CD4-positive, CD25-positive, alpha-beta regulatory T cell (primary cell): ENCODE data around the gene RASSF10. TPM values are rescaled to one million over a fixed set of nuclear protein-coding genes. Genes with fewer than 3 reads are reported as not detected.
A peak's percentile ranks its signal among the peaks of the same experiment; 100 is the strongest.

Experiments used
- ATAC-seq, 2 donors: fragments of 150-1000 bp; cut with Tn5 transposase; one replicate each; pipeline ENCODE4 v1.10.0; 2021; ENCODE audit warnings: low read depth in 2 of 2, moderate number of reproducible peaks in 2 of 2, moderate library complexity in 1 of 2
- DNase-seq, 3 donors: peaks; one replicate each; pipeline versions ENCODE4 v3.0.0 to v3.0.0-alpha.2; 2012 to 2022; ENCODE audit warnings: mixed read lengths in 1 of 3
- H3K27ac ChIP-seq: one replicate; pipeline ENCODE4 v1.7.0; 2013; ENCODE audit warnings: mild to moderate bottlenecking, low read length; ENCODE audit not compliant: insufficient read depth, poor library complexity, severe bottlenecking
- H3K27me3 ChIP-seq: one replicate; pipeline ENCODE4 v1.7.0; 2013; ENCODE audit warnings: low read length; ENCODE audit not compliant: control insufficient read depth, insufficient read depth
- H3K36me3 ChIP-seq: one replicate; pipeline ENCODE4 v1.7.0; 2013; ENCODE audit warnings: mild to moderate bottlenecking, low read length, moderate library complexity; ENCODE audit not compliant: control insufficient read depth, insufficient read depth
- H3K4me1 ChIP-seq: 2 replicates; pipeline ENCODE4 v1.7.0; 2013; ENCODE audit warnings: mild to moderate bottlenecking, low read length; ENCODE audit not compliant: insufficient read depth, control insufficient read depth, poor library complexity, severe bottlenecking
- H3K4me3 ChIP-seq: one replicate; pipeline ENCODE4 v1.7.0; 2013; ENCODE audit warnings: low read depth, mild to moderate bottlenecking, low read length, moderate library complexity
- H3K9me3 ChIP-seq, 2 experiments: 1 replicate in 1 of 2; 2 replicates in 1 of 2; pipeline ENCODE4 v1.7.0; 2013; ENCODE audit warnings: low read length in 2 of 2, mild to moderate bottlenecking in 1 of 2, moderate library complexity in 1 of 2; ENCODE audit not compliant: control insufficient read depth in 2 of 2
- H3K27ac Mint-ChIP-seq, 3 donors: one replicate each; pipeline ENCODE4 v1.8.0; 2020 to 2022; ENCODE audit warnings: mild to moderate bottlenecking in 3 of 3, mixed read lengths in 3 of 3, moderate library complexity in 2 of 3
- H3K27me3 Mint-ChIP-seq: one replicate; pipeline ENCODE4 v1.8.0; 2022; ENCODE audit warnings: mild to moderate bottlenecking, mixed read lengths
- H3K36me3 Mint-ChIP-seq: one replicate; pipeline ENCODE4 v1.8.0; 2020; ENCODE audit warnings: mixed read lengths
- H3K4me1 Mint-ChIP-seq, 4 donors: one replicate each; pipeline ENCODE4 v1.8.0; 2020 to 2022; ENCODE audit warnings: mixed read lengths in 4 of 4, mild to moderate bottlenecking in 1 of 4
- H3K4me3 Mint-ChIP-seq, 4 donors: one replicate each; pipeline ENCODE4 v1.8.0; 2020 to 2022; ENCODE audit warnings: mild to moderate bottlenecking in 4 of 4, mixed read lengths in 4 of 4, moderate library complexity in 3 of 4
- H3K9me3 Mint-ChIP-seq, 7 donors: one replicate each; pipeline ENCODE4 v1.8.0; 2020 to 2022; ENCODE audit warnings: mixed read lengths in 7 of 7, mild to moderate bottlenecking in 3 of 7, moderate library complexity in 2 of 7
- polyA plus RNA-seq, 4 donors: library from polyadenylated mRNA; unstranded; fragments of 300-500 nt; fragmentation: Illumina TruSeq; gene quantifications; one replicate each; pipeline ENCODE4 v1.2.3, GENCODE V29; 2021
- total RNA-seq: library from RNA; stranded (reverse); gene quantifications from one replicate; pipeline ENCODE4 v1.2.3, GENCODE V29; 2022

The RASSF10 gene
- total RNA-seq (not detected), polyA plus RNA-seq (not detected)

DNA sequence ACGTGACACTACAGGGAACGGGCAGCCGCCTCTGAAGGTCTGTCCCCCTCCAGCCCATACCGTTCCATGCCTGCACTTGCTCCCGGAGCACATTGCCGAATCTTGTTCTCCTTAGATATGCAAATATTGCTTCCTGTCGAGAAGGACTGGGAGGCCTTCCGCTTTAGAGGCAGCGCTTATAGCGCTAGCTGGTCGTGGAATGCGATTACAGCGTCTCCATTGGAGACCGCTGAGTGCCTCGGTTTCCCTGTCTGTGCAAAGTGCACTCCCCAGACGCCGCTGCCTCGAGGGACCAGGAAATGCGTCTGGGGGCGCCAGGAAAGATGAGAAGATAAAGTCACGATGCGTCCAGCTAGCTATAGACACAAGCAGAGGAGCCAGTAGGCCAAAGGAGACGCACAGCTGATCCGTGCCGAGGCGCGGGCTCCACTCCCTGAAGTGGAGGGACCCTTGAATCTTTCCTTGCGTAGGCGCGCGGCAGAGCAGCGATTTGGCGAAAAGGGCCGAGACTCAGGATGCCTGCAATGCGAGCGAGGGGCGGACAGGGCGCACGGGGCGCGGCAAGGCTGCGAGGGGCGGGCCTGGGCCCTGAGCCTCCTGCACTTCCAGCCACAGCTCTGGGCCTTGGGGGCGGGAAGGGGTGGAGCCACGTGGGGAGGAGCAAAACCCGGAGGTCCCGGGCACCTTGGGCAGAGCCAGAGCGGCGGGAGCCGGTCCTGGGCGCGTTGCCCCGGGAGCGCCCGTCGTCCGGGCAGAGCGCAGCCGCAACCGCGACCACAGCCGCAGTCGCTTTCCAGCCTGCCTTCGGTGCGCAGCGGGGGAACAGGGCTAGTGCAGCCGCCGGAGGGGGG, at the start of gene RASSF10:
RASSF10 (plus strand) TSS at position 692 of the 851 bp plus-strand sequence. CDS start 261 bp downstream, outside the sequence.
- DNase-seq (peak in 1 of 3 donors; percentile 13), ATAC-seq (no peak)
- peaks cover 0 to 1% (median 0%) of the 10 kb centered on the region in 7 donors for H3K9me3 Mint-ChIP-seq
- Histone ChIP-seq H3K4me1 (peaks cover 2% of the 10 kb centered on the region), H3K9me3 (no peaks in the 10 kb centered on the region), H3K36me3 (no peaks in the 10 kb centered on the region), H3K4me3 (no peak within 1 kb of the TSS), H3K27ac (no peak within 1 kb of the TSS), H3K27me3 (peaks cover 18% of the 10 kb centered on the region)
- no peaks in the 10 kb centered on the region for H3K4me1 Mint-ChIP-seq
- H3K4me3 Mint-ChIP-seq: no peak within 1 kb of the TSS
- peaks cover 54% of the 10 kb centered on the region for H3K27me3 Mint-ChIP-seq
- H3K27ac Mint-ChIP-seq: no peak within 1 kb of the TSS
- H3K36me3 Mint-ChIP-seq: no peaks in the 10 kb centered on the region

- H3K27ac ChIP-seq: no peak overlapping the region
- Mint-ChIP-seq H3K36me3 (no peaks in the 10 kb centered on the region), H3K4me1 (no peaks in the 10 kb centered on the region), H3K27ac (no peak overlapping the region), H3K4me3 (no peak overlapping the region), H3K27me3 (peaks cover 20% of the 10 kb centered on the region), H3K9me3 (peaks cover 0 to 2% (median 0%) of the 10 kb centered on the region in 7 donors)
- no peak for DNase-seq
- no peaks in the 10 kb centered on the region for H3K36me3 ChIP-seq
- ATAC-seq: no peak
- H3K27me3 ChIP-seq: no peaks in the 10 kb centered on the region
- no peak overlapping the region for H3K4me3 ChIP-seq
- no peaks in the 10 kb centered on the region for H3K9me3 ChIP-seq
- H3K4me1 ChIP-seq: no peaks in the 10 kb centered on the region
Observed at GRCh38 chr11:12961615-12962014, 47.5 kb upstream of the RASSF10 start.

- H3K4me3 Mint-ChIP-seq: no peak overlapping the region
- H3K27ac Mint-ChIP-seq: no peak overlapping the region
- ATAC-seq (no peak), DNase-seq (no peak)
- Histone ChIP-seq H3K9me3 (no peaks in the 10 kb centered on the region), H3K4me3 (no peak overlapping the region), H3K27ac (no peak overlapping the region), H3K4me1 (no peaks in the 10 kb centered on the region), H3K27me3 (no peaks in the 10 kb centered on the region), H3K36me3 (no peaks in the 10 kb centered on the region)
- no peaks in the 10 kb centered on the region for H3K36me3 Mint-ChIP-seq
- peaks cover 24% of the 10 kb centered on the region for H3K27me3 Mint-ChIP-seq
- H3K4me1 Mint-ChIP-seq: no peaks in the 10 kb centered on the region
- peaks cover 0 to 2% (median 0%) of the 10 kb centered on the region in 7 donors for H3K9me3 Mint-ChIP-seq
Observed at GRCh38 chr11:12962306-12962705, 46.8 kb upstream of the RASSF10 start.

- no peaks in the 10 kb centered on the region for H3K4me1 ChIP-seq
- no peak overlapping the region for H3K4me3 Mint-ChIP-seq
- no peak overlapping the region for H3K4me3 ChIP-seq
- H3K4me1 Mint-ChIP-seq: no peaks in the 10 kb centered on the region
- no peaks in the 10 kb centered on the region for H3K27me3 ChIP-seq
- H3K36me3 Mint-ChIP-seq: no peaks in the 10 kb centered on the region
- H3K9me3 Mint-ChIP-seq: peaks cover 0 to 2% (median 0%) of the 10 kb centered on the region in 7 donors
- no peaks in the 10 kb centered on the region for H3K9me3 ChIP-seq
- DNase-seq (no peak), ATAC-seq (no peak)
- H3K27me3 Mint-ChIP-seq: peaks cover 24% of the 10 kb centered on the region
- no peaks in the 10 kb centered on the region for H3K36me3 ChIP-seq
- H3K27ac ChIP-seq: no peak overlapping the region
- no peak overlapping the region for H3K27ac Mint-ChIP-seq
Observed at GRCh38 chr11:12963051-12963450, 46.1 kb upstream of the RASSF10 start.

DNA sequence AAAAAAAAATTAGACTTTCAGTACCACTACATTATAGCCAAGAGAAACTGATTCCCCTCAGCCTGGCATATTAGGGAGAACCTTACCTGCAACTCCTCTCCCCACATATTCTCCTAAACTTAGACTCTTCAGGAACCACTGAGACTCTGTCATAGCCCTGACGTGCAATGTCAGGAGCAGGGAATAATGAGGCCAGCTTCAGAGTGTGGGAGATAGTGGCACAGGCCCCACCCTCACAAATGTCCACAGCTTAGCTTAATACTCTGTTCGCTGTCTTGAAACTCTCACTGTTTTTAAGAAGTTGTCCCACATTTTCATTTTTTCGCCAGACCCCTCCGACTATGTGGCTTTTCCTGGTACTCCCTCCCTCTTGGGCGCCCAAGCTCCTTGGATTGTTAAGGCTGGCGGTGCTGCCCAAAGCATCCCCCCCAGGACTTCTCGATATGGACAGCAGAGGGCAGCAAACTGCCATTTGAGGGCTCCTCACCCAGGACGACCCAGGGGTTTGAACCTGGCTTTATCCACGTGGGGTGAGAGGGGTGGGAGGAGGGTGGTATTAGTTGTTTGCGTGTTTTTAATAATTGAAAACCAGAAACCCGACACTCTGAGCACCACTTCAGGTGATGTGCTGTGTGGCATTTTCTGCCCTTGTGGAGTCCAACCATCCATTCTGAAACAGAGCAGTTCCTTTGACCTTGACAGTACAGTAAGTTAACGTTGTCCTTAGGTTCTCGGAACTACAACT, 45.2 kb upstream of the RASSF10 start:
- peaks cover 24% of the 10 kb centered on the region for H3K27me3 Mint-ChIP-seq

DNA sequence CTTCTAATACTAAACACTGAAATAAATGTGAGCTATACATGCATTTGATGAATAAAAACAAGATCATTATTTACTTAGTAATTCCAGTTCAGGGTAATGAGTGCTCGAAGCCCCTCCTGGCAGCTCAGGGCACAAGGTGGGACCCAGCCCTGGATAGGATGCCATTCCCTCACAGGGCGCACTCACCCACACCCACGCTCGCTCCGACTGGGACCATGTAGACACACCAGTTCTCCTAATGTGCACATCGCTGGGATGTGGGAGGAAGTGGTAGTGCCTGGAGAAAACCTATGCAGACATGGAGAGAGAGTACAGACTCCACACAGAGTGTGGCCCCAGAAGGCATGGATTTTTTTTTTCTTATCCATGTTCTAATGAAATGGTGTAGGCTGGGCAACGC, 44.5 kb upstream of the RASSF10 start:
- DNase-seq (no peak), ATAC-seq (no peak)
- Mint-ChIP-seq H3K27me3 (peaks cover 24% of the 10 kb centered on the region), H3K4me1 (no peaks in the 10 kb centered on the region), H3K36me3 (no peaks in the 10 kb centered on the region), H3K4me3 (no peak overlapping the region), H3K27ac (no peak overlapping the region), H3K9me3 (peaks cover 0 to 2% (median 0%) of the 10 kb centered on the region in 7 donors)
- no peaks in the 10 kb centered on the region for H3K4me1 ChIP-seq
- H3K36me3 ChIP-seq: no peaks in the 10 kb centered on the region
- H3K27ac ChIP-seq: no peak overlapping the region
- no peak overlapping the region for H3K4me3 ChIP-seq
- no peaks in the 10 kb centered on the region for H3K9me3 ChIP-seq
- no peaks in the 10 kb centered on the region for H3K27me3 ChIP-seq

More for the DNA sequence above, 45.2 kb upstream of the RASSF10 start:
- Histone ChIP-seq H3K27me3 (no peaks in the 10 kb centered on the region), H3K4me1 (no peaks in the 10 kb centered on the region), H3K4me3 (no peak overlapping the region), H3K36me3 (no peaks in the 10 kb centered on the region), H3K27ac (no peak overlapping the region), H3K9me3 (no peaks in the 10 kb centered on the region)
- no peaks in the 10 kb centered on the region for H3K4me1 Mint-ChIP-seq
- H3K9me3 Mint-ChIP-seq: peaks cover 0 to 2% (median 0%) of the 10 kb centered on the region in 7 donors
- ATAC-seq (peak in 1 of 2 donors; percentile 53), DNase-seq (peak; percentile 18 to 49 (median 41))
- no peaks in the 10 kb centered on the region for H3K36me3 Mint-ChIP-seq
- H3K4me3 Mint-ChIP-seq: no peak overlapping the region
- H3K27ac Mint-ChIP-seq: no peak overlapping the region

- Mint-ChIP-seq H3K27me3 (peaks cover 22% of the 10 kb centered on the region), H3K4me3 (no peak overlapping the region), H3K36me3 (no peaks in the 10 kb centered on the region), H3K9me3 (peaks cover 0 to 2% (median 0%) of the 10 kb centered on the region in 7 donors), H3K4me1 (no peaks in the 10 kb centered on the region), H3K27ac (no peak overlapping the region)
- H3K27ac ChIP-seq: no peak overlapping the region
- DNase-seq (no peak), ATAC-seq (no peak)
- no peak overlapping the region for H3K4me3 ChIP-seq
- H3K27me3 ChIP-seq: no peaks in the 10 kb centered on the region
- no peaks in the 10 kb centered on the region for H3K9me3 ChIP-seq
- H3K4me1 ChIP-seq: no peaks in the 10 kb centered on the region
- no peaks in the 10 kb centered on the region for H3K36me3 ChIP-seq
Observed at GRCh38 chr11:12966002-12966401, 43.1 kb upstream of the RASSF10 start.
